Stimulated activated effector memory CD8-positive, alpha-beta T cell treated with anti-CD3 and anti-CD28 coated beads, Interleukin-12 subunit alpha, Interleukin-12 subunit beta, amount 100 ng/mL, for 72 hours (primary cell): ENCODE measurements around the gene KLHL1.
"Not testable (repeated sequence)": the region's sequence is repeated elsewhere in the genome, so short reads cannot be mapped to it uniquely, and the experiment has no call there.

Experiments used
- ATAC-seq: fragments of 150-1000 bp; cut with Tn5 transposase; 2 replicates; pipeline ENCODE4 v1.10.0; 2021
- DNase-seq, 2 donors: peaks; one replicate each; pipeline ENCODE4 v3.0.0; 2021 to 2022; ENCODE audit warnings: low spot score in 2 of 2
- H3K27ac Mint-ChIP-seq: one replicate; pipeline ENCODE4 v1.8.0; 2022; ENCODE audit warnings: mild to moderate bottlenecking, mixed read lengths
- H3K36me3 Mint-ChIP-seq: one replicate; pipeline ENCODE4 v1.8.0; 2022; ENCODE audit warnings: mild to moderate bottlenecking, mixed read lengths
- H3K4me1 Mint-ChIP-seq: one replicate; pipeline ENCODE4 v1.8.0; 2022; ENCODE audit warnings: mixed read lengths
- H3K4me3 Mint-ChIP-seq: one replicate; pipeline ENCODE4 v1.8.0; 2022; ENCODE audit warnings: mild to moderate bottlenecking, mixed read lengths
- H3K9me3 Mint-ChIP-seq: one replicate; pipeline ENCODE4 v1.8.0; 2022; ENCODE audit warnings: mixed read lengths

Gene KLHL1

GRCh38 chr13:70108356-70109105 lies at the start of gene KLHL1:
KLHL1 (minus strand) TSS chr13:70108452; CDS start chr13:70107699, 753 bp downstream.
- Mint-ChIP-seq H3K9me3 (peaks cover 10% of the 10 kb centered on the region), H3K4me1 (no peaks in the 10 kb centered on the region), H3K36me3 (no peaks in the 10 kb centered on the region), H3K4me3 (no peak within 1 kb of the TSS), H3K27ac (no peak within 1 kb of the TSS)
- DNase-seq (no peak), ATAC-seq (no peak)

- not testable (repeated sequence) for ATAC-seq, H3K4me3 Mint-ChIP-seq, H3K4me1 Mint-ChIP-seq, H3K36me3 Mint-ChIP-seq, H3K27ac Mint-ChIP-seq, DNase-seq
- H3K9me3 Mint-ChIP-seq: peaks cover 17% of the 10 kb centered on the region
These were observed 34.4 kb upstream of the KLHL1 start for GRCh38 chr13:70142658-70143057.

GRCh38 chr13:70128098-70128497 lies 19.8 kb upstream of the KLHL1 start:
- no peak for ATAC-seq
- Mint-ChIP-seq H3K4me3 (no peak overlapping the region), H3K27ac (no peak overlapping the region), H3K9me3 (peaks cover 18% of the 10 kb centered on the region), H3K4me1 (no peaks in the 10 kb centered on the region), H3K36me3 (no peaks in the 10 kb centered on the region)
- DNase-seq: no peak

GRCh38 chr13:70125693-70126092 lies 17.4 kb upstream of the KLHL1 start:
- ATAC-seq: no peak
- DNase-seq: no peak
- no peaks in the 10 kb centered on the region for H3K36me3 Mint-ChIP-seq
- H3K27ac Mint-ChIP-seq: no peak overlapping the region
- H3K4me1 Mint-ChIP-seq: no peaks in the 10 kb centered on the region
- H3K4me3 Mint-ChIP-seq: no peak overlapping the region
- peaks cover 20% of the 10 kb centered on the region for H3K9me3 Mint-ChIP-seq

- ATAC-seq: no peak
- Mint-ChIP-seq H3K27ac (no peak overlapping the region), H3K36me3 (no peaks in the 10 kb centered on the region), H3K4me1 (no peaks in the 10 kb centered on the region), H3K9me3 (peaks cover 19% of the 10 kb centered on the region), H3K4me3 (no peak overlapping the region)
- no peak for DNase-seq
These were observed 9.2 kb upstream of the KLHL1 start for GRCh38 chr13:70117338-70117905.

GRCh38 chr13:70107498-70108281 lies 562 bp downstream of the KLHL1 start, which contains the start of gene ATXN8OS:
ATXN8OS (plus strand) TSS chr13:70107826.
- DNase-seq: no peak
- peak; percentile 36 for ATAC-seq
- Mint-ChIP-seq H3K4me1 (no peaks in the 10 kb centered on the region), H3K4me3 (no peak within 1 kb of the TSS), H3K36me3 (no peaks in the 10 kb centered on the region), H3K9me3 (peaks cover 17% of the 10 kb centered on the region), H3K27ac (no peak within 1 kb of the TSS)

GRCh38 chr13:70107125-70107497 lies 1.1 kb downstream of the KLHL1 start:
- peaks cover 17% of the 10 kb centered on the region for H3K9me3 Mint-ChIP-seq
- no peak overlapping the region for H3K27ac Mint-ChIP-seq
- no peaks in the 10 kb centered on the region for H3K4me1 Mint-ChIP-seq
- no peak for DNase-seq
- H3K4me3 Mint-ChIP-seq: no peak overlapping the region
- no peaks in the 10 kb centered on the region for H3K36me3 Mint-ChIP-seq
- no peak for ATAC-seq

- DNase-seq (no peak), ATAC-seq (no peak)
- Mint-ChIP-seq H3K36me3 (no peaks in the 10 kb centered on the region), H3K4me1 (no peaks in the 10 kb centered on the region), H3K9me3 (peaks cover 11% of the 10 kb centered on the region), H3K4me3 (no peak overlapping the region), H3K27ac (no peak overlapping the region)
These were observed 3.8 kb downstream of the KLHL1 start for GRCh38 chr13:70104481-70104880.

- no peak for ATAC-seq
- Mint-ChIP-seq H3K36me3 (no peaks in the 10 kb centered on the region), H3K9me3 (peaks cover 11% of the 10 kb centered on the region), H3K27ac (no peak overlapping the region), H3K4me1 (no peaks in the 10 kb centered on the region), H3K4me3 (no peak overlapping the region)
- no peak for DNase-seq
These were observed 9.6 kb downstream of the KLHL1 start for GRCh38 chr13:70098669-70099068.

GRCh38 chr13:70090036-70090723 lies 18.1 kb downstream of the KLHL1 start:
- ATAC-seq (no peak), DNase-seq (no peak)
- Mint-ChIP-seq H3K27ac (no peak overlapping the region), H3K4me3 (no peak overlapping the region), H3K9me3 (peaks cover 20% of the 10 kb centered on the region), H3K36me3 (no peaks in the 10 kb centered on the region), H3K4me1 (no peaks in the 10 kb centered on the region)

- DNase-seq (no peak), ATAC-seq (no peak)
- Mint-ChIP-seq H3K4me1 (no peaks in the 10 kb centered on the region), H3K9me3 (peaks cover 19% of the 10 kb centered on the region), H3K27ac (no peak overlapping the region), H3K4me3 (no peak overlapping the region), H3K36me3 (no peaks in the 10 kb centered on the region)
These were observed 19.3 kb downstream of the KLHL1 start for GRCh38 chr13:70088926-70089325.

GRCh38 chr13:70087247-70087646 lies 21.0 kb downstream of the KLHL1 start:
- no peak overlapping the region for H3K4me3 Mint-ChIP-seq
- ATAC-seq: no peak
- H3K9me3 Mint-ChIP-seq: peaks cover 19% of the 10 kb centered on the region
- no peak overlapping the region for H3K27ac Mint-ChIP-seq
- H3K36me3 Mint-ChIP-seq: no peaks in the 10 kb centered on the region
- H3K4me1 Mint-ChIP-seq: no peaks in the 10 kb centered on the region
- DNase-seq: no peak

- DNase-seq (no peak), ATAC-seq (no peak)
- Mint-ChIP-seq H3K4me1 (no peaks in the 10 kb centered on the region), H3K36me3 (no peaks in the 10 kb centered on the region), H3K4me3 (no peak overlapping the region), H3K27ac (no peak overlapping the region), H3K9me3 (peaks cover 7% of the 10 kb centered on the region)
These were observed 28.2 kb downstream of the KLHL1 start for GRCh38 chr13:70080012-70080411.

- Mint-ChIP-seq H3K36me3 (no peaks in the 10 kb centered on the region), H3K27ac (no peak overlapping the region)
- no peak for ATAC-seq
These were observed 53.7 kb downstream of the KLHL1 start for GRCh38 chr13:70054572-70054971.

GRCh38 chr13:70051531-70051930 lies 56.7 kb downstream of the KLHL1 start:
- Mint-ChIP-seq H3K4me1 (no peaks in the 10 kb centered on the region), H3K36me3 (no peaks in the 10 kb centered on the region), H3K4me3 (no peak overlapping the region), H3K27ac (no peak overlapping the region), H3K9me3 (peaks cover 33% of the 10 kb centered on the region)
- ATAC-seq: no peak
- DNase-seq: no peak

More at GRCh38 chr13:70054572-70054971, 53.7 kb downstream of the KLHL1 start:
- H3K4me3 Mint-ChIP-seq: no peak overlapping the region
- DNase-seq: no peak
- peaks cover 38% of the 10 kb centered on the region for H3K9me3 Mint-ChIP-seq
- no peaks in the 10 kb centered on the region for H3K4me1 Mint-ChIP-seq
